ENCODE results near the gene CHRNB4.

Gene CHRNB4

DNA sequence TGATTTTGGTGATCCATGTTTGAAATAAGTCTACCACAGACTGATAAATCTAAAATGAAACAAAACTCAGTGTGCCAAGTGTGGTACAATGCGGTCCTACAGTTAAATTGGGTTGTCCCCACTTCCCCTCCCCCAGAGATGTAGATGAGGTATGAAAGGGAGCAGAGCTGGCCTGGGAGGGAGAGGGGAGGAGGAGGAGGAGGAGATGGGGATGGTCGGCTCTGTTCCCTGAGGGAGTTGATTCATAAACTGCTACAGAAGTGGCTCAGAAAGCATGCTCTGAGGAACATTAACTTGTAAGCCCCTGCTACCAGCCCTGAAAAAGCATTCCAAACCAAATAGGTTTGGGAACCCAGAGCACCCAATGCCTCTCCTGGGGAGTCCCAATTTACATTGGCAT, 28.0 kb upstream of the CHRNB4 start:
- Histone ChIP-seq H3K27me3 (ENCODE audit: control insufficient read depth in 1 of 2, insufficient read depth in 2 of 2, low read length in 2 of 2) (no peaks in the 10 kb centered on the region), H3K9me3 (ENCODE audit: control insufficient read depth in 1 of 2, low read length in 2 of 2) (no peaks in the 10 kb centered on the region), H3K27ac (ENCODE audit: low read depth, low read length) (no peak overlapping the region), H3K4me1 (ENCODE audit: control insufficient read depth in 1 of 2, insufficient read depth in 2 of 2, low read length in 2 of 2) (no peaks in the 10 kb centered on the region), H3K36me3 (ENCODE audit: control insufficient read depth in 1 of 2, insufficient read depth in 2 of 2, low read length in 2 of 2) (no peaks in the 10 kb centered on the region), H3K4me3 (ENCODE audit: low read depth in 1 of 2, low read length in 2 of 2) (no peak overlapping the region), H3K9ac (ENCODE audit: low read depth in 1 of 2, low read length in 2 of 2) (no peak overlapping the region)

DNA sequence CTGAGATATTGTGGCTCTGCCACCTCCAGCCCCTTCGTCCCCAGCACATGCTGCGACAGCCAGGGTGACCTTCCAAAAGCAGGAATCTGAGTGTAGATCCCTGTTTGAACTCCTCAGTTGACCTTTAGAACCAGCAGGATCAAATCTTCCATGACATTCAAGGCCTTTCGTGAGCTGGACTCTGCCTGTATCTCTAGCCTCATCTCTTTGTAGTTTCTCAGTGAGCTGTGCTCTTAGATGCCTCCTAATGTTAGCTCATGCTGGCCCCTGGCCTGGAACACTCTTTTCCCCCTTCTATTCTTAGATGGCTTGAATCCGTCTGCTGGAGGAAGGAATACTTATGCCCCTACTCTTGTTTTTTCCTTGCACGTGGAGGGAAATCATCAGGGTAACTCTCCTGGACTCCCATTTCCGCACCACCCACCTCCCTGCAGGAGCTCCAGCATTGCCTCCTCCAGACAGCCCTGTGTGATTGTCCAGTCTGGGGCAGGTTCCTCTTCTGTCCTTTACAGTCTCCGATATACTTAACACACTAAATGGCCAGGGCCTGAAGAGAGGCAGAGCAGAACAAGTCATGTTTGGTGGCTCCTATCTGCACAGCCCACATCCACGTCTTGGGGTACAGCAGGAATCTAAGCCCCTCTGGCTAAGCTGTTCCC, 26.7 kb upstream of the CHRNB4 start:
- H3K4me3 ChIP-seq (ENCODE audit: low read depth in 1 of 2, low read length in 2 of 2): no peak overlapping the region
- no peaks in the 10 kb centered on the region for H3K4me1 ChIP-seq (ENCODE audit: control insufficient read depth in 1 of 2, insufficient read depth in 2 of 2, low read length in 2 of 2)
- H3K9ac ChIP-seq (ENCODE audit: low read depth in 1 of 2, low read length in 2 of 2): no peak overlapping the region
- no peak overlapping the region for H3K27ac ChIP-seq (ENCODE audit: low read depth, low read length)
- no peaks in the 10 kb centered on the region for H3K36me3 ChIP-seq (ENCODE audit: control insufficient read depth in 1 of 2, insufficient read depth in 2 of 2, low read length in 2 of 2)
- H3K9me3 ChIP-seq (ENCODE audit: control insufficient read depth in 1 of 2, low read length in 2 of 2): no peaks in the 10 kb centered on the region
- no peaks in the 10 kb centered on the region for H3K27me3 ChIP-seq (ENCODE audit: control insufficient read depth in 1 of 2, insufficient read depth in 2 of 2, low read length in 2 of 2)

DNA sequence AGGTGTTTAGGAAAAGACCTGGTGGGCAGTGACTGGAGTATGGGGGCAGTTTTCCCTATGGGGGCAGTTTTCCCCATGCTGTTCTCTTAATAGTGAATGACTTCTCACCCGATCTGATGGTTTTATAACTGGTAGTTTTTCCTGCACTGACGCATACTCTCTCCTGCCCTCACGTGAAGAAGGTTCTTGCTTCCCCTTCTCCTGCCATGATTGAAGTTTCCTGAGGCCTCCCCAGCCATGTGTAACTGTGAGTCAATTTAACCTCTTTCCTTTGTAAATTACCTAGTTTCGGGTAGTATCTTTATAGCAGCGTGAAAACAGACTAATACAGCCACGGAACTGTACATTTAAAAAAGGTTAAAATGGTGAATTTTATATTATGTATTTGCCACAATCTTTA, 25.0 kb upstream of the CHRNB4 start:
- H3K4me1 ChIP-seq (ENCODE audit: control insufficient read depth in 1 of 2, insufficient read depth in 2 of 2, low read length in 2 of 2): no peaks in the 10 kb centered on the region
- no peaks in the 10 kb centered on the region for H3K27me3 ChIP-seq (ENCODE audit: control insufficient read depth in 1 of 2, insufficient read depth in 2 of 2, low read length in 2 of 2)
- no peak overlapping the region for H3K9ac ChIP-seq (ENCODE audit: low read depth in 1 of 2, low read length in 2 of 2)
- H3K9me3 ChIP-seq (ENCODE audit: control insufficient read depth in 1 of 2, low read length in 2 of 2): no peaks in the 10 kb centered on the region
- no peak overlapping the region for H3K4me3 ChIP-seq (ENCODE audit: low read depth in 1 of 2, low read length in 2 of 2)
- H3K27ac ChIP-seq (ENCODE audit: low read depth, low read length): no peak overlapping the region
- no peaks in the 10 kb centered on the region for H3K36me3 ChIP-seq (ENCODE audit: control insufficient read depth in 1 of 2, insufficient read depth in 2 of 2, low read length in 2 of 2)

DNA sequence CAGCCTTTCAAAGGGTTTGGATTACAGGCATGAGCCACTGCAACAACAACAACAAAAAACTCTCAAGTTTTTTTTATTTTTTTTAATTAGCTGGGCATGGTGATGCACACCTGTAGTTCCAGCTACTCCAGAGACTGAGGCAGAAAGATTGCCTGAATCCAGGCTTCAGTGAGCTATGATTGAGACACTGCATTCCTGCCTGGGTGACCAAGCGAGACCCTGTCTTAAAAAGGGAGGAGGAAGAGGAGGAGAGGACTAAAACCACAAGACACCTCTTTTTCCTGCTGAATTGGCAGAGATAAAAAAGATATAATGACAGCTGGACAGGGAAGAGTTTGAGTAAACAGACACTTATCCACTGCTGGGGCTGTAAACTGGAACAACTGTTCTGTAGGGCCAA, 22.7 kb upstream of the CHRNB4 start:
- Histone ChIP-seq H3K9ac (ENCODE audit: low read depth in 1 of 2, low read length in 2 of 2) (no peak overlapping the region), H3K36me3 (ENCODE audit: control insufficient read depth in 1 of 2, insufficient read depth in 2 of 2, low read length in 2 of 2) (no peaks in the 10 kb centered on the region), H3K27ac (ENCODE audit: low read depth, low read length) (no peak overlapping the region), H3K27me3 (ENCODE audit: control insufficient read depth in 1 of 2, insufficient read depth in 2 of 2, low read length in 2 of 2) (no peaks in the 10 kb centered on the region), H3K9me3 (ENCODE audit: control insufficient read depth in 1 of 2, low read length in 2 of 2) (no peaks in the 10 kb centered on the region), H3K4me3 (ENCODE audit: low read depth in 1 of 2, low read length in 2 of 2) (no peak overlapping the region), H3K4me1 (ENCODE audit: control insufficient read depth in 1 of 2, insufficient read depth in 2 of 2, low read length in 2 of 2) (no peaks in the 10 kb centered on the region)

DNA sequence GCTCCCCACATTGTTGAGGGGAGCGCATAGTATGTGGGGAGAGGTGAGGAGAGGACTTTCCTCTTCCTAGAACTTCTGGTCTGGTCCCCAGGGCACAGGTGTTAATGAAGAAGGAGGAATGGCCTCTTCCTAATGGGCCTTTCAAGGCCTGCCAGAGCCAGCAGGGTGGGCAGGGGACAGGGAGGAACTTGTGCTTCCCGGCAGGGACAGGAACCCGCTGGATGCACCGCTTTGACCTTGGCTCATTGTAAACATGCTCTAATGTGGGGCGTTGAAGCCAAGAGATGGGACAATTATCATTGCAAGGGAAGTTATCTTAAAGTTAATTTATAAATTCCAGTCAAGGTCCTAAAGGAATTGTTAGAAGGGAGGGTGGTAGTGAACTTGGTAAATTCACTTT, 21.0 kb upstream of the CHRNB4 start:
- Histone ChIP-seq H3K9ac (ENCODE audit: low read depth in 1 of 2, low read length in 2 of 2) (no peak overlapping the region), H3K4me3 (ENCODE audit: low read depth in 1 of 2, low read length in 2 of 2) (no peak overlapping the region), H3K9me3 (ENCODE audit: control insufficient read depth in 1 of 2, low read length in 2 of 2) (no peaks in the 10 kb centered on the region), H3K4me1 (ENCODE audit: control insufficient read depth in 1 of 2, insufficient read depth in 2 of 2, low read length in 2 of 2) (no peaks in the 10 kb centered on the region), H3K27me3 (ENCODE audit: control insufficient read depth in 1 of 2, insufficient read depth in 2 of 2, low read length in 2 of 2) (no peaks in the 10 kb centered on the region), H3K27ac (ENCODE audit: low read depth, low read length) (no peak overlapping the region), H3K36me3 (ENCODE audit: control insufficient read depth in 1 of 2, insufficient read depth in 2 of 2, low read length in 2 of 2) (no peaks in the 10 kb centered on the region)

DNA sequence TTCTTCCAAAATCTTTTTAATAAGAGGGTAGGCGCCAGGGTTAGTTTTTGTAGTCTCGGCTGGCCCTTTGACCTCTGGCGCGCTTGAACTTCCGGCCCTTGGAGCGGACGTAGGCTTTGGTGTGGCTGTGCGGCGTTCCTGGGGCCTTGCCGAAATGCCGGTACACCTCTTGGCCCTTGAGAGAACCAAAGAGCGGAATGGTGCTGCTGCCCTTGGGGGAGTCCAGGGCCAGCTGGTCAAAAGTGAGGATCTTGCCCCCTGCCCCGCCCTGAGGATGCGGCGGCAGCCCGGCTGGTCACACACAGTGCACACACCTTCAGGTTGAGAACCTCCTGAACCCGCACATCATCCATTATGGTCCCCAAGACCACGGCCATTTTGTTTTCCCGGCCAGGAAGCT, 20.0 kb upstream of the CHRNB4 start:
- H3K27ac ChIP-seq (ENCODE audit: low read depth, low read length): no peak overlapping the region
- H3K9ac ChIP-seq (ENCODE audit: low read depth in 1 of 2, low read length in 2 of 2): no peak overlapping the region
- H3K27me3 ChIP-seq (ENCODE audit: control insufficient read depth in 1 of 2, insufficient read depth in 2 of 2, low read length in 2 of 2): no peaks in the 10 kb centered on the region
- H3K9me3 ChIP-seq (ENCODE audit: control insufficient read depth in 1 of 2, low read length in 2 of 2): no peaks in the 10 kb centered on the region
- no peaks in the 10 kb centered on the region for H3K36me3 ChIP-seq (ENCODE audit: control insufficient read depth in 1 of 2, insufficient read depth in 2 of 2, low read length in 2 of 2)
- H3K4me3 ChIP-seq (ENCODE audit: low read depth in 1 of 2, low read length in 2 of 2): no peak overlapping the region
- no peaks in the 10 kb centered on the region for H3K4me1 ChIP-seq (ENCODE audit: control insufficient read depth in 1 of 2, insufficient read depth in 2 of 2, low read length in 2 of 2)

DNA sequence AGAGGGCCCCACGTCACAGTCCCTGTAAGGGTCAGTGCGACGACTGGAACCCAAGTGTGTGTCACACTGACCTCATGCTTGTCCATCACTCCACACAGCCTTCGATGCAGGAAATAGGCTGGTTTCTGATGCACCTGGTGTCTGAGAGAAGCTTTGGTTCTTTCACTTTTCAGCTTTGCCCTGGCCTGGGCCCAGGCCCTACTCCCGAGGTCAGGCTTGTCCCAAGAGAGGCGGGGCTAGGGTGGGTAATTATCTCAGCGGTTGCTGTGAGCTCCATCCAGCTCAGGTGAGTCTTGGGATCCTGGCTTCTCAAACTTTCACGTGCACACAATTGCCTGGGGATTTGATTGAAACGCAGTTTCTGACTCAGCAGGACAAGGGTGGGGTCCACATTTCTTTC, 19.6 kb upstream of the CHRNB4 start:
- H3K27ac ChIP-seq (ENCODE audit: low read depth, low read length): no peak overlapping the region
- no peaks in the 10 kb centered on the region for H3K36me3 ChIP-seq (ENCODE audit: control insufficient read depth in 1 of 2, insufficient read depth in 2 of 2, low read length in 2 of 2)
- no peaks in the 10 kb centered on the region for H3K9me3 ChIP-seq (ENCODE audit: control insufficient read depth in 1 of 2, low read length in 2 of 2)
- H3K4me3 ChIP-seq (ENCODE audit: low read depth in 1 of 2, low read length in 2 of 2): no peak overlapping the region
- no peaks in the 10 kb centered on the region for H3K27me3 ChIP-seq (ENCODE audit: control insufficient read depth in 1 of 2, insufficient read depth in 2 of 2, low read length in 2 of 2)
- H3K4me1 ChIP-seq (ENCODE audit: control insufficient read depth in 1 of 2, insufficient read depth in 2 of 2, low read length in 2 of 2): no peaks in the 10 kb centered on the region
- no peak overlapping the region for H3K9ac ChIP-seq (ENCODE audit: low read depth in 1 of 2, low read length in 2 of 2)

DNA sequence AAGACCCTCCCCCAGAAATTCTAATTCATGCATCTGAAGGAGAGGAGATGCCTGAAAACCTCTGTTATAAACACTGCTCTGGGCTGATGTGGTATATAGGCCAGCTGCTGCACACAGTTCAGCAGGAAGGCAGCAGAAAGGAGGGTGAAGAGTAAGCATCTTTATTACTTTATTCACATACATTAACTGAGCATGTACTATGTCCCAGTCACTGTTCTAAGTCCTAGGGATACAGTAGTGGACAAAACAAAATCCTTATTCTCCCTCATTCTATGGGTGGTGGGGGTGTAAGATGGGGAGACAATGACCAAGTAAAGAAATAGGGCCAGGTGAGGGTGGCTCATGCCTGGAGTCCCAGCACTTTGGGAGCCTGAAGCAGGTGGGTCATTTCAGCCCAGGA, 17.8 kb upstream of the CHRNB4 start:
- no peaks in the 10 kb centered on the region for H3K9me3 ChIP-seq (ENCODE audit: control insufficient read depth in 1 of 2, low read length in 2 of 2)
- no peak overlapping the region for H3K27ac ChIP-seq (ENCODE audit: low read depth, low read length)
- H3K9ac ChIP-seq (ENCODE audit: low read depth in 1 of 2, low read length in 2 of 2): no peak overlapping the region
- H3K36me3 ChIP-seq (ENCODE audit: control insufficient read depth in 1 of 2, insufficient read depth in 2 of 2, low read length in 2 of 2): no peaks in the 10 kb centered on the region
- H3K4me3 ChIP-seq (ENCODE audit: low read depth in 1 of 2, low read length in 2 of 2): no peak overlapping the region
- H3K27me3 ChIP-seq (ENCODE audit: control insufficient read depth in 1 of 2, insufficient read depth in 2 of 2, low read length in 2 of 2): peaks cover 0 to 1% of the 10 kb centered on the region in 2 donors
- H3K4me1 ChIP-seq (ENCODE audit: control insufficient read depth in 1 of 2, insufficient read depth in 2 of 2, low read length in 2 of 2): no peaks in the 10 kb centered on the region

DNA sequence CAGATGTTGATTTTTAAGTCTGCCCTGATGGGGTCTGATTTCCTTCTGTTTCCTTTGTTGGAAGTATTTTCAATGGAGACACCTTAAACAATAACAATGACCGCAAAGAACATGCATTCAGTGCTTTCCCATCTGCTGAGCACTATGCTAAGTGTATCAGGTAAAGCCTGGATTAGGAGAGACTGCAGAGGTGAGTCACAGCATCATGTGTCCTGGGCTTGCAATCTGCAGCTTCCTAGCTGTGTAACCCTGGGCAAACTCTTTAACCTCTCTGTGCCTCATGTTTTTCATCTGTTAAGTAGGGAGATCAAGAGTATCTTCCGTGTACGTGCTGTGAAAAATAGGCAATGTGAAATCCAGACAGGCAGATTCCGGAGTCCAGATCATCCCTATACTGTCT, 13.3 kb upstream of the CHRNB4 start:
- Histone ChIP-seq H3K27me3 (ENCODE audit: control insufficient read depth in 1 of 2, insufficient read depth in 2 of 2, low read length in 2 of 2) (peaks cover 0 to 6% of the 10 kb centered on the region in 2 donors), H3K9me3 (ENCODE audit: control insufficient read depth in 1 of 2, low read length in 2 of 2) (no peaks in the 10 kb centered on the region), H3K27ac (ENCODE audit: low read depth, low read length) (no peak overlapping the region), H3K36me3 (ENCODE audit: control insufficient read depth in 1 of 2, insufficient read depth in 2 of 2, low read length in 2 of 2) (no peaks in the 10 kb centered on the region), H3K9ac (ENCODE audit: low read depth in 1 of 2, low read length in 2 of 2) (no peak overlapping the region), H3K4me1 (ENCODE audit: control insufficient read depth in 1 of 2, insufficient read depth in 2 of 2, low read length in 2 of 2) (no peaks in the 10 kb centered on the region), H3K4me3 (ENCODE audit: low read depth in 1 of 2, low read length in 2 of 2) (no peak overlapping the region)

DNA sequence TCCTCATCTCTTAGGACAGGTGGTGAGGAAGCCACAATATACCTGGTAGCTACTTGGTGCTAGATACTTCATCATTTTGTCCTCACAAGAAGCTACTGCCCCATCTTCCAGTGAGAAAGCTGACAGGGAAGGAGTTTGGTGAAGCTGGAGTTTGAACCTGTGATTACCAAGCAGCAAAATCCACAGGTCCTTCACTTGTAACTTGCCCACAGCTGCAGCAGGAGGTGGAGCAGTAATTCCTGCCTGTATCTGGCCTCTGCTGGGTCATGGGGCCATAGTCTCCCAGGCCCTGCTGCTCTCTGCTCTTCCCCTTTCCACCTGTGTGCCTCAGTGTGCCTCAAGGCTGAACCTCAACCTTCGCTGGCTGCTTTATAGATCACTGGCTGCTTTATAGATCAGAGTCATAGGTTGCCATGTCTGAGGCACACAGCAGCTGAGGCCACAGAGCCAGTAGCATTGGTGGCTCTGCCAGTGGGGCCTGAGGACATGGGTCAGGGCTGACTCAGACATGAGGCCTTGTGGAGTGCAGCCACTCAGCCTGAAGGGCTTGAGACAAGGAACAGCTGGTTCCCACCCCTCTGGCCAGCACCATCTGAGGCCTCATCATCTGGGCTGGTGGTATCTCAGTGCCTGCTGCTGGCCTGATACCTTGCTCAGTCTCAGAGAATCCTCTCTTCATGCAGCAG, 11.1 kb upstream of the CHRNB4 start:
- Histone ChIP-seq H3K27ac (ENCODE audit: low read depth, low read length) (no peak overlapping the region), H3K9me3 (ENCODE audit: control insufficient read depth in 1 of 2, low read length in 2 of 2) (no peaks in the 10 kb centered on the region), H3K27me3 (ENCODE audit: control insufficient read depth in 1 of 2, insufficient read depth in 2 of 2, low read length in 2 of 2) (peaks cover 0 to 6% of the 10 kb centered on the region in 2 donors), H3K4me3 (ENCODE audit: low read depth in 1 of 2, low read length in 2 of 2) (no peak overlapping the region), H3K36me3 (ENCODE audit: control insufficient read depth in 1 of 2, insufficient read depth in 2 of 2, low read length in 2 of 2) (no peaks in the 10 kb centered on the region), H3K9ac (ENCODE audit: low read depth in 1 of 2, low read length in 2 of 2) (no peak overlapping the region), H3K4me1 (ENCODE audit: control insufficient read depth in 1 of 2, insufficient read depth in 2 of 2, low read length in 2 of 2) (no peaks in the 10 kb centered on the region)
